HG03108 (cell line): ENCODE measurements around the gene RSBN1L.
"Not testable (repeated sequence)": the region's sequence is repeated elsewhere in the genome, so short reads cannot be mapped to it uniquely, and the experiment has no call there.

ENCODE experiments used
- ATAC-seq: cut with Tn5 transposase; IDR thresholded peaks from one replicate; pipeline ENCODE4 v1.9.1; 2021; ENCODE audit warnings: moderate library complexity; ENCODE audit not compliant: unreplicated experiment

The RSBN1L gene

DNA sequence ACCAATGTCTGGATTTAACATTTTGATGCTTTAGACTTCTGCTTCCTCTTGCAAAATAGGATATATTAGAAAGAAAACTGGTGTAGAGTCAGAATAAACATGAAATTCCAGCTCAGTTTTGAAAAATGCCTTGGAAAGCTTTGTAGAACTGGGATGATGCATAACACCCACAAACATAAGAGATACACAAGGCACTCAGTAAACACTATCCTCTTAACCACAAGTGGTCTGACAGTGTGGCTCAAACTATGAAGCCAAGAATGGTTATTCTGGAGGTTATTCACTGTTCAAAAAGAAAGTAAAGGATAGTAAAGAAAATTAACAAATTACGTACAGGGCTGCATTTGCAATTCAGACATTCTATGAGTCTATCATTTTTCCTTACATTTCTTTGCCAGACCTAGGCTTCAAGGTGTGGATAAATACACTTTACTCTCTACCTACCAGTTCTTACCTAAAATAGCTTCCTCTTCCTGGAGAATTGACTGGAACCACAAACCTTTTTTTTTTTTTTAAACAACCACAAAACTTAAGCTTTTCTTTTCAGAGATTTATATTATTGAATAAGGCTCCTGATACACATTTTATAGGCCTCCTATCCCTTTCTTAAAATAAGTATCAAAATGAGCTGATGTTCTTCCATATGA, 9.0 kb upstream of the RSBN1L start:
- no peak for ATAC-seq

DNA sequence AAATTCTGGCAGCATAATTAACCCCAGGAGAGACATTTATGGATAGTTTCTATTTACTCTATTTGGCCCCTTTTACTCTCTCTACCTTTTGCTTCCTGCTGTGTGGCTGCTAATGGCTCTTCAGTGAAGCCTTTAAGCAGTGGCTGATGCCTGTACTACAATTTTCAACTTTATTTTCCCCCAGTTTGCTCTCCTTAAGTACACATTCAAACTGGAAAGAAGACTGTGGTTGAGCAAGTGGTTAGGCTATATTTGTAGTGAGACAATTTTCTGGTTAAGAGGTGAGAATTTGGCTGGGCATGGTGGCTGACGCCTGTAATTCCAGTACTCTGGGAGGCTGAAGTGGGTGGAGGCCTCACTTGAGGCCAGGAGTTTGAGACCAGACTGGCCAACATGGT, 8.5 kb upstream of the RSBN1L start:
- ATAC-seq: no peak

DNA sequence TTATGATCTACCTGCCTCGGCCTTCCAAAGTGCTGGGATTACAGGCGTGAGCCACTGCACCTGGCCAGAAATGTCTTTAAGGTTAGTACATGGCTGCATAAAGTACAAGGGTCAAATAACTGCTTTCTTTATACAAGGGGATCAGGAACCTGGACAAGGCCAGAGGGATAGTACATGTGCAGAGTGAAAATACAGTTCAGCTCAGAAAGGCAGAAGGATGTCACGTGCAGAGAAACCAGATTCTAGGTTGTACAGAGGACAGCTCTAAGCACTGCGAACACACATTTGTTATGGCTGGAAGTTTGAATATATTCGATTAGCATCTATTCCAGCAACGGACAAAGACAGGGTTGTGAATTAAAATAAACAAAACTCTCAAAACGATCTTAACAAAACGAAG, 6.0 kb upstream of the RSBN1L start:
- ATAC-seq: no peak

DNA sequence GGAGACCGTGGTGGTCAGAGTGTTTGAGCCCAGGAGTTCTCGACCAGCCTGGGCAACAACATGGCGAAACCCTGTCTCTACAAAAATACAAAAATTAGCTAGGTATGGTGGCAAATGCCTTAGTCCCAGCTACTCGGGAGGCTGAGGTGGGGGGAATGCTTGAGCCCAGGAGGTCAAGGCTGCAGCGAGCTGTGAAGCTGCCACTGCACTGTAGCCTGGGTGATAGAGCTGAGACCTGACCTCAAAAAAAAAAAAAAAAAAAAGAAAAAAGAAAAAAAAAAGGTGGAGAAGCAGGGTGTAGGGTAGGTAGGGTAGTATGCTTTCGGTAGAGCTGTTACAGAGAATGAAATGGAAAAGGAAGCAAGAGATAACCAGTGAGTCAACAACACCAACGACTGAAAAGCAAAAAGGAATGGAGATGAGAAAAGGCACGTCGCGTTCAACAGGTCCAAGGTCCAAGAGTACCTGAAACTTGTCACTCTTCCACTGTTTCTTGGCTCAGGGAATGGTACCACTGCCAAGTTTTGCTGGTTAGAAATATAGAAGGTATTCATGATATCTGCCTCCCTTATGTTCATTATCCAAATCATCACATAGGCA, 4.3 kb upstream of the RSBN1L start:
- ATAC-seq: no peak

DNA sequence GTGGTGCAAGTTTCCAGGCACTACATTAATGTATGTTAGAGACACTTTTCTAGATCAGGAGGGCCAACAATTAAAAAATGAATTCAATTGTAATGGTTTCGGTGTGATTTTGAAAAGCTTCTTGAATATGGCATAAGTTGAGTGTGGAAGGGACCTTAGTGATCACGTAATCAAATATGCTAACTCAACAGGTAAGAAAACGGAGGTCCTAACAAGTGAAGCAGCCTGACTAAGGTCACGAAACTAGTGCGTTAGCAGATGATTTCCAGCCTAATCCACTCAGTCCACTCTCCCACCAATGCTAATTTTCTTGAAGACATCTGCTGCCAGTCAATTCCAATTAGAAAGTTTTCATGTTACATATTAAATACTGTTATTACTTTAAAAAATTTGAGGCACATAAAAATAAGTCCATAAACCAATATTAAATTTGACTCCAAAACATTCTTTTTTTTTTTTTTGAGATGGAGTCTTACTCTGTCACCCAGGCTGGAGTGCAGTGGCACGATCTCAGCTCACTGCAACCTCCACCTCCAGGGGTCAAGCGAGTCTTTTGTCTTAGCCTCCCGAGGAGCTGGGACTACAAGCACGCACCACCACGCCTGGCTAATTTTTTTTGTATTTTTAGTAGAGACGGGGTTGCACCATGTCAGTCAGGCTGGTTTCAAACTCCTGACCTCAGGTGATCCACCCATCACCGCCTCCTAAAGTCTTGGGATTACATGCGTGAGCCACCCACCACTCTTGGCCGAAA, 2.3 kb upstream of the RSBN1L start:
- no peak for ATAC-seq

DNA sequence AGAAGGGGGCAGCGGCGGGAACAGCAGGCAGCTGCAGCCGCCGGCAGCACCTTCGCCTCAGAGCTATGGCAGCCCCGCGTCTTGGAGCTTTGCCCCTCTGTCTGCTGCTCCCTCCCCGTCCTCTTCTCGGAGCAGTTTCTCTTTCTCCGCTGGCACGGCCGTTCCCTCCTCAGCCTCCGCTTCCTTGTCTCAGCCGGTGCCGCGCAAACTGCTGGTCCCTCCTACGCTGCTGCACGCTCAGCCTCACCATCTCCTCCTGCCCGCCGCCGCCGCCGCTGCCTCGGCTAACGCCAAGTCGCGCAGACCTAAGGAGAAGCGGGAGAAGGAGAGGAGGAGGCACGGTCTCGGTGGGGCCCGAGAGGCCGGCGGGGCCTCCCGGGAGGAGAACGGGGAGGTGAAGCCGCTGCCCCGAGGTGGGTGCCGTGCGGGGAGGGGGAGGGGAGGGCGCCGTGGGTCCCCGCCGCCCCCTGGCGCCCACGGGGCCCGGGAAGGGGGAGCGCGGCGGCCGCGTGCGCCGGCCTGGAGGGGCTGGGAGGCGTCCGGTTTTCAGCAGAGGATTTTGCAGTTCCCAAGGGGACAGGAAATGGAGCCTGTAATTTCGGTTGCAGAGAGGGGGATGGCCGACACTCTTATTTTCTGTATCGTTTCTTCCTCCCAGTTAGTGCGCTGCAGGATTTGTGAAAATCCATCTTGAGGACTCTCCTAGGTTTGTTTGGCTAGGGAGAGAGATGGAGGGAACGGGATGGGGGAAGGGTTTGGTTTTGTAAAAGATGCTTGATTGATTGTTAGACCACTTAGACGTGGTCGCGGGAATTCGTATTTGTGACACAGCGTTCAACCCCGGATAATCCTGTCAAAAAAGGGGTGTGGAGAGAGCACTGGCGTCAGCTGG, 630 bp downstream of the RSBN1L start:
- peak; percentile 9 for ATAC-seq

DNA sequence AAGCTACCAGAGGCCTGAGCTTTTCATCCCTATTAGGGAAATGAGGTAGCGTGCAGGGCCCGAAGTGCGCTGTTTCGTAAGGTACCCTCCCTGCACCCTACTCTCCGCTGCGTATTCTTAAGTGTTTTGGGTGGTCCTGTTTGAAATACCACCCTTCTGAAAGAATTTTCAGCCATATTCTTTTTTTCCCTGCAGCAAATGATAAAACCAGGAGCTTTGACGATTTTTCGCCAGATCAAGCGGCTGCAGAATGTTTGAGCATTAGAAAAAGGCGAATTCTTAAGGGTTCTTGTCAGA, 1.2 kb downstream of the RSBN1L start:
- no peak for ATAC-seq

DNA sequence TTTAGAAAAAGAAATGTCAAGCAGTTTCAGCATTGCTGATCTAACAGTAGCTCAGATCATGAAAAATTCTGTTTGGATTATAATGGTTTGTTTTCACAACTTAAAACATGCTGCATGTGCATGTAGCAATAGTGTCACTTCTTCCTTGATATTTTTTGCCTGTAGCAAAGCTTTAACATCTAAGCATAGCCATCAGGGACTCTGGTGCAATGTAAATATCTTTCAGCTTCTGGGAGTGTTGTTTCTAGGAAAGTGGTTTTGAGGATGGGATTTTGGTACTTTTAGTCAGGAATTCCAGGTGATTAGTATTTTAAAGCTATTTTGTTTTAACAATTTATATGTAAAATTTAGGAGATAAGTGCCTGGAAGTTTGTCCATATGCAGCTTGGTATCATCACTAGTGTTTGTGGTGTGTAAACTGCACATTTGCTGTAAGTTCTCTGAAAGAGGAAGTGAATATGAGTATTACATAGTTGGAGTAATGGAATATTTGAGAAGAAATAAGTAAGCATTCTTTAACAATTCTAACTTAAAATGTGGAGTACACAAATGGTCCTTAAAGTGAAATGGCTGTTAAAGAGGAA, 1.9 kb downstream of the RSBN1L start:
- no peak for ATAC-seq

DNA sequence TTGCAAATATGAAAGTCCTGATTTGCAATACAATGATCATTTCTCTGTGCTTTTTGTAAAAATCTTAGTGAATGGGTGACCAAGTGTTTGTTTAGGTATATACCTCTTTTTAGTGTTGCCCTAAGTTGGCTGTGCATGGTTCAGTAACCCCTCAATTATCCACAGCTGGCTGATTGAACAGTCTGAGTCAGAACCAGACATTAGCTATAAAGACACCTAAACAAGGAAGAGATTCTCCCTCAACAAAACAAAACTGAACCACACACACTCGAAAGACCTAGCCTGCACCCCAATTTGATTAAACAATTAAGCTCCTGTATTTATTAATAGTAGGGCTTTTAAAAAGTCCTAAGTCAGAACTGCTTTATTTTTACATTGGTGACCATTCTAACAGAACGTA, 2.8 kb downstream of the RSBN1L start:
- ATAC-seq: no peak

DNA sequence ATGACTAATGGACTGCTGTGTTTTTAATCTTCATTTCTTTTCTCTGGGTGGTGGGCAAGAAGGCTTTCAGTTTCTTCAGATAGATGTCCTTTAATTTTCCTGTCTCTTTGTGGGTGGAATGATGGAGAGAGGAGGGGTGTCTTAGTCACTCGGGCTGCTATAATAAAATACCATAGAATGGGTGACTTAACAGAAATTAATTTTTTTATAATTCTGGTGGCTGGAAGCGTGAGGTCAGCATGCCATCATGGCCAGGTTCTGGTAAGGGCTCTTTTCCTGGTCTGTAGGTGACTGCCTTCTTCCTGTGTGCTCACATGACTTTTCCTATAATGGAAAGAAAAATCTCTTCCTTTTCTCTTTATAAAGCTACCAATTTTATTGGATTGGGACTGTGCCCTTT, 6.3 kb downstream of the RSBN1L start:
- no peak for ATAC-seq

DNA sequence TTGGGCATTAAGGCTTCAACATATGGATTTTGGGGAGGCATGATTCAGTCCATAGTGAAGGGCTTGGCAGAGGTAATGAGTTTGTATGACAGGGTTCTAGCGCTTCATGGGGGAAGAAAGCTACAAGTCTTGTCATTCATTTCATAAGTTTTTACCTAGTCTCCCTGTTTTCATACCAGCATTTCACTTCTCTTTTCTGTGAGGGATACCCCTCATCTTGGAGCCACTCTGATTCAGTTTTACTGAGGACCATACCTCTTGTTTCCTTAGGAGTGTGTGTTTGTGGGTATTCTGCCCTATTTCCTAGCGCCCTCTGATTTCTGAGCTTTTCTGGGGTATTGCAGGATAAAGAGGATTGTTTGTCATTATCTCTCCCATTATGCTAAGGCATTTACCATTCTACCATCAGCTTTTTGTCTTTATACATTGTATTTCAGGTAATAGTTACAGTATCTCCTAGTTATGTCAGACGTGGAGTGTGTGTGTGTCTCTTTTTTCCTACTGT, 6.8 kb downstream of the RSBN1L start:
- ATAC-seq: no peak

DNA sequence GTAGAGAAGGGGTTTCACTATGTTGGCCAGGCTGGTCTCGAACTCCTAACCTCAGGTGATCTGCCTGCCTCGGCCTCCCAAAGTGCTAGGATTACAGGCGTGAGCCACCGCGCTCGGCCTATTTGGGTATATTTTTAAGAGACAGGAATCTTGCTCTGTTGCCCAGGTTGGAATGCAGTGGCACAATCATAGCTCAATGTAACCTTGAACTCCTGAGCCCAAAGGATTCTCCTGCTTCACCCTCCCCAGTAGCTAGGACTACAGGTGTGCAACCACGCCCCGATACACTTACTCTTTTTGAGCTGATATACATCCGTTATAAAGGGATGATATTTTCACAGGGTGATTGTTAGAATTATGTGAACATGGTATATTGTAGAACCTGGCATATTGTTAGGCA, 7.4 kb downstream of the RSBN1L start:
- ATAC-seq: not testable (repeated sequence)

DNA sequence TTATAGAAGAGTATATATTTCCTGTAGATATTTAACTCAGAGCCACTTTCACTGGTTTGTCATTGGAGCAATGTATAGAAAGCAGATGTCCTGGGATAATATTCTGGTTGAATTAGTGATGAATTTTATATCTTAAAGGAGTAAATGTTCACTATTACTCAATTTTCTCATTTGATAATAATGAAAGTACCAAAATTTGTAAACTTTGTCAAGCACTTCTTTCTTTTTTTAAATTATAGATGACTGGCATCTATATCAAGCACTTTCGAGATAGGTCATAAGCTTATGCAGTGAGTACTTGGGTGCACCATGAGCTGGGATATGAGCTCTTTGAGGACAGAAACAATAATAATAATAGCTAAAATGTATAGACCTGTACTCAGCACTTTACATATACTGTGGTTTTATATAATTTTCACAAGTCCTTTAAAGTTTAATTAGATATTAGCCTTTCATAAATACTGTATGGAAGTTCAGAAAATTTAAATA, 11.3 kb downstream of the RSBN1L start:
- no peak for ATAC-seq

DNA sequence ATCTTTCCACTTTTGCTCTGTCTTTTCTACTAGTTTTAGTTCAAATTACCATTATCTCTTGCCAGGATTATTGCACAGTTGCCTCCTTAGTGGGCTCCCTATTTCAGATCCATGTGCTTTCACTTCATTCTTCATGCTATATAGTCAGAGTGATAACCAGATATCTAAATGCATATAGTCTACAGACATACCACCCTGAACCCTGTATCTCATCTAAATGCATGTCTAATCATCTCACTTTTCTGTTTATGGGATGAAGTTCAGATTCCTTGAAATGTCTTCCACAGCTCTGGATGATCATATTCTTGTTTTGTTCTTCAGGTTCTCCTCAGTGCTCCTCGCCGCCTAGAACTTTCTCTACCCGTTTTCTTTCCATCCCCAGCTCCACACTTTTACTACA, 13.8 kb downstream of the RSBN1L start:
- ATAC-seq: no peak

DNA sequence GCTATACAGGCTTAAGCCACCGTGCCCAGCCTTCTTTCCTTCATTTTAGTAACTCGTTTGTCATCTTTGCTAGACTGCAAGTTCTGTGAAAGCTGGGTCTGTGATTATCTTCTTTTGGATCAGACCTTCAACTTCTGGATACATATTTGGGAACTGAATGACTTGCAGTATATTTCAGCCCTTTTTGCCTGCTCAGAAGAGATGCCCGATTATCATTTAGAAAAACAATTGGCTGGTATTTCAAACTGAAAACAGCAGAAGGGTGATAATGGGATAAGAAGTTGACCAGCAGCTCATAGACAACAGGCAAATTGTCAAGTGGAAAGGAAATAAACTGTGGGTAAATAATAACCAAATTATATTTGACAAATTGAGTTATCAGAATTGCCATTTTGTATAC, 14.6 kb downstream of the RSBN1L start:
- ATAC-seq: no peak

DNA sequence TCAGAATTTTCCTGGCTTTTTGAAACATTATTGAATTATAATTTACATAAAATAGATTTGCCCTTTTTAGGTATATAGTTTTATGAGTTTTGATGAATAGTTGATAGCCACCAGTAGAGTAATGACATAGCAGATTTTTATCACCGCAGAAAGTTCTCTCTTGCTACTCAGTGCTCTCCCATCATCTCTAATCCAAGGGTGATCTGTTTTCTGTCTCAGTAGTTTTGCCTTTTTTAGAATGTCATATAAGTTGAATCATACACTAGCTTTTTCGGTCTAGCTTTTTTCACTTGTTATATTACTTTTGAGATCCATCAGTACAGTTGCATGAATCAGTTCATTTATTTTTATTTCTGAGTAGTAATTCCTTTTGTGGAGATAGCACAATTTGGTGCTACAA, 17.9 kb downstream of the RSBN1L start:
- no peak for ATAC-seq

DNA sequence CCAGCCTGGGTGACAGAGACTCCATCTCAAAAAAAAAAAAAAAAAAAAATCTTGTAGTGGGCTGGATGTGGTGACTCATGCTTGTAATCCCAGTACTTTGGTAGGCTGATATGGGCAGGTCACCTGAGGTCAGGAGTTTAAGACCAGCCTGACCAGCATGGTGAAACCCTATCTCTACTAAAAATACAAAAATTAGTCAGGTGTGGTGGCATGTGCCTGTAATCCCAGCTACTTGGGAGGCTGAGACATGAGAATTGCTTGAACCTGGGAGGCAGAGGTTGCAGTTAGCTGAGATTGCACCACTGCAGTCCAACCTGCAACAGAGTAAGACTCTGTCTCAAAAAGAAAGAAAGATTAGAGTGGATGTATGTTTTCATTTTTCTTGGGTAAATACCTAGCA, 18.7 kb downstream of the RSBN1L start:
- ATAC-seq: not testable (repeated sequence)

DNA sequence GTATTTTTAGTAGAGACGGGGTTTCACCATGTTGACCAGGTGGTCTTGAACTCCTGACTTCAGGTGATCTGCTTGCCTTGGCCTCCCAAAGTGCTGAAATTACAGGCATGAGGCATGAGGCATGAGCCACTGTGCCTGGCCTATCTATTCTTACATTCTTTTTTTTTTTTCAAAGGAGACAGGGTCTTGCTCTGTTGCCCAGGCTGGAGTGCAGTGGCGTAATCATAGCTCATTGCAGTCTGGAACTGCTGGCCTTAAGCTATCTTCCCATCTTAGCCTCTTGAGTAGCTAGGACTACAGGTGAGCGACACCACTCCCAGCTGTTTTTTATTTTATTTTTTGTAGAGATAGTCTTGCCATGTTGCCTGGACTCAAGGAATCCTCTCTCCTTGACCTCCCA, 20.5 kb downstream of the RSBN1L start:
- ATAC-seq: no peak

DNA sequence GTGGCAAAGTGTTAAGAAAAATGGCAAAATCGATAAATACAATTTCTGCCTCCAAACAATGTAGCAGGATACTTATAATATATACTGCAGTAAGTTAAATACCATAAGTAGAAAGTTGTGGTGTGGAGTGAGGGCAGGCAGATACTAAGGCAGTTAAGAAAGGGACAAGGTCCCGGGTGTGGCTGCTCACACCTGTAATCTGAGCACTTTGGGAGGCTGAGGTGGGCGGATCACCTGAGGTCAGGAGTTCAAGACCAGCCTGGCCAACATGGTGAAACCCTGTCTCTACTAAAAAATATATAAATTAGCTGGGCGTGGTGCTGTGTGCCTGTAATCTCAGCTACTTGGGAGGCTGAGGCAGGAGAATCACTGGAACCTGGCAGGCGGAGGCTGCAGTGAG, 21.3 kb downstream of the RSBN1L start:
- not testable (repeated sequence) for ATAC-seq

DNA sequence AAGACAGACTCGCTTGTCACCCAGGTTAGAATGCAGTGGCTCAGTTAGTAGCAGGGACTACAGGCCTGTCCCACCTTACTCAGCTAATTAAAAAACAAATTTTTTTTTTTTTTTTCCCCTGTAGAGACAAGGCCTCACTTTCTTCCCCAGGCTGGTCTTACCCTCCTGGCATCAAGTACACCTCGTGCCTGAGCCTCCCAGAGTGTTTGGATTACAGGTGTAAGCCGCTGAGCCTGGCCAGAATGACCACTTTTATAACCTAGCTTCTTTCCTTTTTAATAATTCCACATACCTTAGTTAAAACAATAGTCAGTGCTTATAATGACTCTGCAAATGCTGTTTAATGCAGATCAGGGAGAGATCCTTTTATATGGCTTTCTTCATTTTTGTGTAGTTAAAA, 31.3 kb downstream of the RSBN1L start:
- no peak for ATAC-seq
